ENCODE results near the gene SDCCAG8. TPM values are rescaled to one million over a fixed set of nuclear protein-coding genes. Genes with fewer than 3 reads are reported as not detected.

SDCCAG8 gene
- total RNA-seq, 1 donor from 2014 or later = 31.6 TPM

DNA sequence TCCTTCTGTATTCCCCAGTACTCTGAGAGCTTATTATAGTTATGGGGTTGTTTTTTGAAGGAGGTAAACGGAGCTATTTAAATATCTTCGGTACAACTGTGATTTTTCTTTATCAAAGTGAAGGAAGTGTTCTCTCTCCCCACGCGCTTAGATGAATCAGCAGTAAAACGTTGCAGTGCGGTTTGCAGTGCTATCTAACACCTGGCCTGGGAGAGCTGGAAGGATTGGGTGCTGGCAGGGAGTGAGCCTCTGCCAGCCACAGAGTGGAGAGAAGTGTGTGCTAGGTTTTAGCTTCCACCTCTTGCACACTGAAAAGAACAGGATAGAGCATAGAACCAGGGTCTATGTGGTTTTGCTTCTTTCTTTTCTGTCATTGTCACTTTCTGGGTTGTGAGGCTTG is 165.9 kb downstream of the SDCCAG8 start:
- no peak for TF ChIP-seq CTCF (IDR thresholded peaks at IDR 0.05; ENCODE audit: unreplicated experiment)
- no peaks in the 10 kb centered on the region for H3K4me1 Mint-ChIP-seq (ENCODE audit: low read depth)
- no peak overlapping the region for H3K4me3 Mint-ChIP-seq (ENCODE audit: low read depth)
- no peak overlapping the region for H3K27ac Mint-ChIP-seq
- no peak for DNase-seq (ENCODE audit: low spot score, unreplicated experiment)
- no peaks in the 10 kb centered on the region for H3K27me3 Mint-ChIP-seq
- peaks cover 12% of the 10 kb centered on the region for H3K36me3 Mint-ChIP-seq (ENCODE audit: insufficient read depth)
- H3K9me3 Mint-ChIP-seq (ENCODE audit: low read depth) = no peaks in the 10 kb centered on the region

GRCh38 chr1:243422362-243422761 is 166.5 kb downstream of the SDCCAG8 start:
- Mint-ChIP-seq H3K9me3 (ENCODE audit: low read depth) (no peaks in the 10 kb centered on the region), H3K27ac (no peak overlapping the region), H3K36me3 (ENCODE audit: insufficient read depth) (peaks cover 12% of the 10 kb centered on the region), H3K4me1 (ENCODE audit: low read depth) (no peaks in the 10 kb centered on the region), H3K4me3 (ENCODE audit: low read depth) (no peak overlapping the region), H3K27me3 (no peaks in the 10 kb centered on the region)
- no peak for DNase-seq (ENCODE audit: low spot score, unreplicated experiment)
- no peak for TF ChIP-seq CTCF (IDR thresholded peaks at IDR 0.05; ENCODE audit: unreplicated experiment)

DNA sequence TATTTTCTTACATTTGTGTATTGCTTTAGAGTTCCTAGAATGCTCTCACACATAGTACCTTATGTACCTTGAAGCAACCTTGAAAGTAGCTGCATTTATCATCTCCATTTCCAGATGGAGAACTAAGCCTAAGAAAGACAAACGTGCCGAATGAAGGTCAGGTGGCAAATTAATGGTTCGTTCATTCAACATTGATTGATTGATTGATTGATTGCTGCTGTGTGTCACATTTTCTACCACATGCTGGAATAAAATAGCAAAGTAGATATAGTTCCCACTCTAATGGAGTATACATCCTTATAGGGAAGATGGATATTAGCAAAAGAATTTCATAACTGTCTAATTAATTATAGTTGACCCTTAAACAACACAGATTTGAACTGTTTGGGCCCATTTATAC is 172.2 kb downstream of the SDCCAG8 start:
- DNase-seq (ENCODE audit: low spot score, unreplicated experiment) = no peak
- H3K27ac Mint-ChIP-seq = no peak overlapping the region
- peaks cover 4% of the 10 kb centered on the region for H3K9me3 Mint-ChIP-seq (ENCODE audit: low read depth)

GRCh38 chr1:243428617-243429342 is 172.9 kb downstream of the SDCCAG8 start:
- Mint-ChIP-seq H3K27me3 (no peaks in the 10 kb centered on the region), H3K27ac (no peak overlapping the region), H3K4me1 (ENCODE audit: low read depth) (no peaks in the 10 kb centered on the region), H3K9me3 (ENCODE audit: low read depth) (peaks cover 4% of the 10 kb centered on the region), H3K36me3 (ENCODE audit: insufficient read depth) (peaks cover 17% of the 10 kb centered on the region), H3K4me3 (ENCODE audit: low read depth) (no peak overlapping the region)
- no peak for DNase-seq (ENCODE audit: low spot score, unreplicated experiment)
- TF ChIP-seq CTCF (IDR thresholded peaks at IDR 0.05; ENCODE audit: unreplicated experiment) = no peak

More for the DNA sequence above, 172.2 kb downstream of the SDCCAG8 start:
- no peaks in the 10 kb centered on the region for H3K4me1 Mint-ChIP-seq (ENCODE audit: low read depth)
- H3K4me3 Mint-ChIP-seq (ENCODE audit: low read depth) = no peak overlapping the region
- no peak for TF ChIP-seq CTCF (IDR thresholded peaks at IDR 0.05; ENCODE audit: unreplicated experiment)
- H3K36me3 Mint-ChIP-seq (ENCODE audit: insufficient read depth) = peaks cover 17% of the 10 kb centered on the region
- H3K27me3 Mint-ChIP-seq = no peaks in the 10 kb centered on the region

DNA sequence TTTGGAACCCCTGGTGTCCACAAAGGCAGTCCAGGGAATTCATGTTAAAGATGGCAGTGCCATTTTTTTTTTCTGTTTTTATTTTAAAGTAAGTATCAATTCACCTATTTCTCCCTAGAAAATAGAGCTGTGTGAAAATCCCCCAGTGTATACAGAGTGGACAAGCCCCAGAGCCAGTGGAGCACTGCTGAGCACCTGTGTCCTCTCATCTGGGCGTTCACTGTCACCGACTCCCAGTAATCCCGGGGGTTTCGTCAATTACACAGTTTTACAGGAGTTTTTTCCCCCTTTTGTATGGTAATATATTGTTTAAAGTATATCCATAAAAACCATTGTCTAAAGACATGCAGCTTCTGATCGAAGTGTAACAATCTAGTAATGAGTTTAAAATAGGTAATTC is 175.8 kb downstream of the SDCCAG8 start:
- Mint-ChIP-seq H3K27ac (no peak overlapping the region), H3K9me3 (ENCODE audit: low read depth) (peaks cover 4% of the 10 kb centered on the region), H3K27me3 (no peaks in the 10 kb centered on the region), H3K4me3 (ENCODE audit: low read depth) (no peak overlapping the region), H3K36me3 (ENCODE audit: insufficient read depth) (peaks cover 14% of the 10 kb centered on the region), H3K4me1 (ENCODE audit: low read depth) (no peaks in the 10 kb centered on the region)
- no peak for DNase-seq (ENCODE audit: low spot score, unreplicated experiment)
- no peak for TF ChIP-seq CTCF (IDR thresholded peaks at IDR 0.05; ENCODE audit: unreplicated experiment)
